ENCODE measurements around the gene SCN4A.
A peak's percentile ranks its signal among the peaks of the same experiment; 100 is the strongest.

SCN4A gene

DNA sequence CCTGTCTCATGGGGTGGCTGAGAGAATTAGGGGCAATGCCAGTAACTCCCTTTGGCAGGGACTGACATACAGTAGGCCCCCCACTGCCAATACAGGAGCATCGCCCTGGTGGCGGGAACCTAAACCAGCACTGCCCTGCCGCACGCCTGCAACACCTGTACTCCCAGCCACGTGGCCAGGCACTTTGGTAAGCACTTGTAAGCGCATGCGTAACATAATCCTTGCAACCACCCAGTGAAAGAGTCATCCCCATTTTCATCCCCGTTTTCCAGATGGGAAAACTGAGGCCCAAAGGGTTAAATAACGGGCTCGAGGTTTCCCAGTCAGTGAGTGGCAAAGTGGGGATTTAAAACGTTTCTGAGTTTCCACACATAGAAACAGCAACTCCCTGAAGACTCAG, 17.5 kb downstream of the SCN4A start:
- DNase-seq (ENCODE audit: low read depth in 2 of 2), result no peak

DNA sequence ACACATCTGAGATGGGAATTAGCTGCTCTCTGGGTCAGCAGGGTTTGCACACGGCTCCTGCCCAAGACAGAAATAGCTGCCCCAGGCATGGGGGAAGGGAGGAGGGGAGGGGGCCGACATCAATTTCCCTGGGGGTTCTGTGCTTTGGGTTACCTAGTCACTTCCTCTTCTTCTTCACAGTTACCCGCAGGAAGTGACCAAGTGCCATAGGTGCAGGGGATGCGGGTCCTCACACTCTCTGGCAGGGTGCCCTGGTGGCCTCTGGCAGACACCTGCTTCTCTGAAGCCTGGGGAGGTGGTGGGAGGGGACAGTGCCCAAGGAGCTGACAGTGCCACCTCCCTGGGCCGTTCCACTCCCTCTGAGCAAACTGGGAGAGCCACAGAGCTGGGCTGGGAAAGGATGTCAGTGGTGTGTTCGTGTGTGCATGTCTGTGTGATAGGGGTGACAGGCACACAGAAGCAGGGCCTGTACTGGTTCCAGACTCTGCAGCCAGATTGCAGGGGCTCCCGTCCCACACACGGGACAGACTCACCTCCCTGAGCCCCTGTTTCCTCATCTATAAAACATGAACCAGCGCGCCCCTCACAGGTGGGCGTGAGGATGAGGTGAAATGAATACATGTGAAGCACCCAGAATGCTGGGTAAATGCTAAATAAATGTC, 18.2 kb downstream of the SCN4A start:
- no peak for DNase-seq (ENCODE audit: low read depth in 2 of 2)

DNA sequence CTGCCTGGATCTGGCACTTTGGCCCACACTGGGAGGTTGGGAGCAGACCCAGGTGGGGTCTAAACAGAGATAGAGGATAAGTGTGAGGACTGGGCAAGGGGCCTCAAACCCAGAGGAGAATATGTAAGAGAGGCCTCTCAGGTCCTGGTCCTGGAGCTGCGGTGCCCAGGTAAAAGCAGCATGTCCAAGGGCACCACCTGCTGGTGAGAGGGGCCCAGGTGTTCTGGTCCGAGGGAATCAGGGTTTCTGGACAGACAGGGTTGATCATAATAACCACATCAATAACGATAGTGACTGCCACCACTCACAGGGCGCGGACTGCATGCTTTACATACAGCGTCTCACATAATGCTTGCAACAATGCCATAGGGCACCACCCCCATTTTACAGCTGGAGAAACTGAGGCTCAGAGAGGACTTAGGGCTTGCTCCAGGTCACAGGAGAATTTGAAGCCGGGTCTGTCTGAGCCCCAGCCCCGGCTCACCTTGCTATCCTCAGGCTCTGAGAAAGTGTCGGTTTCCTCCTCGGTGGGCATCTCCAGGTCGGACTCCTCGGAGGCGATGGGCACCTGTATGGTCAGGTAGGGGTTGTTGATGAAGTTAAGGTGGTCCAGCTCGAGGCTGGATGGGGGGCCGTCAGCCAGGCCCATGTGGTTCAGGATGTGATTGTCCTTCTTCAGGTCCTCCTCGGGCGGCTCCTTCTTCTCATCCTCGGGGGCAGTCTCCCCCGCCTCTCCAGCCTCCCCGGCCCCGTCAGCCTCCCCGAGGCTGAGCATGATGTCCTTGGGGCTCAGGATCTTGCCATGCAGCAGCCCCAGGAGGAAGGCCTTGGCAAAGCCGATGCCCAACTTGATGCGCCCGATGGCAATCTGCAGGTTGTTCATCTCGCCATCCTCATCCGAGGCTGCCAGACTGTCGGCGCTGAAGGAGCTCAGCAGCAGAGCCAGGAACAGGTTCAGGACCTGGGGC, 21.5 kb downstream of the SCN4A start:
- DNase-seq (ENCODE audit: low read depth in 2 of 2), result no peak

DNA sequence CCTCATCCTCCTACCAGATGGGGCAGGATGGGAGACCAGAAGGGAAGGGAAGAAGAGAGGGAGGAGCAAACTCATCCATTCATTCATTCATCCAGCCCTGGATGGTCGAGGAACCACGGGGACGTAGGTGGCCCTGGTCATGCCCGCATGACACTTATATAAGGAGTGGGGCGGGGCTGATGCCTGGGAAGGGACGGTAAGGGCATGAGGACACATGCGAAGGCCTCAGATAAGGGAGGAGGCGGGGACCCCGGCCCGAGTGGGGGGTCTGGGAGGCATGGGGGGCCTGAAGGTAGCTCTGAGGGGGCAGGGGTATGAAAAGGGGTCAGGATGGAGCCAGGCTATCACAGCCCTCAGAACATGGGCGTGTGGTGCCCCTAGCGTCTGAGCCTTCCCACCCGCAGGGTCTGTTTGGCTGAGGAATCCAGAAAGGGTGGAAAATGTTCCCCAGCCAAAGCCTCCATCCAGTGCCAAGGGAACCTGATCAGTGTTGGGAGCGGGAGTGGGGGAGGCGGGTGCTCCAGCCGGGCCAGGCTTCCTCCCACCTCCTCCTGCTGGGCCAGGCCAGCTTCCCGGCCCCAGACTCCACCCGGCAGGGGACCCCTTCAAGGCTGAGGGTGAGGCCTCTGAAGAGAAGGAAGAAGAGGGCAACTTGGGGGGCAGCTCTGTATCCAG, 23.0 kb downstream of the SCN4A start:
- DNase-seq (ENCODE audit: low read depth in 2 of 2), result no peak

DNA sequence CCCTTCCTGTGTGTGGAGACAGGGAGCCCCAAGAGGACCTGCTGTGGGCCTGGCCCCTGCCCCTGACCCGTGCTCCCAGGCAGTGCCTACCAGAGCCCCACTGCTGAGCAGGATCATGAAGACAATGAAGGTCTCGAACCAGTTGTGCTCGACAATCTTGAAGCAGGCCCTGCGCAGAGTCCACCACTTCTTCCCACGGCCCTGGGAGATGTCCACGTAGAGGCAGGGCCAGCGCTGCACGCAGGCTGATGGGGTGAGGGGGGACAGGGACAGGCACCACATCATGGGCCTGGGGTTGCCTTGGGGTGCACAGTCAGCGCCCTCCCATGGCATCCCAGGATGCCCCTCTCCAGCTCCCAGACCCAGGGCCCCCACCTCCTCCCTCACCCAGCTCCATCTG, 24.2 kb downstream of the SCN4A start:
- DNase-seq (ENCODE audit: low read depth in 2 of 2), result no peak

DNA sequence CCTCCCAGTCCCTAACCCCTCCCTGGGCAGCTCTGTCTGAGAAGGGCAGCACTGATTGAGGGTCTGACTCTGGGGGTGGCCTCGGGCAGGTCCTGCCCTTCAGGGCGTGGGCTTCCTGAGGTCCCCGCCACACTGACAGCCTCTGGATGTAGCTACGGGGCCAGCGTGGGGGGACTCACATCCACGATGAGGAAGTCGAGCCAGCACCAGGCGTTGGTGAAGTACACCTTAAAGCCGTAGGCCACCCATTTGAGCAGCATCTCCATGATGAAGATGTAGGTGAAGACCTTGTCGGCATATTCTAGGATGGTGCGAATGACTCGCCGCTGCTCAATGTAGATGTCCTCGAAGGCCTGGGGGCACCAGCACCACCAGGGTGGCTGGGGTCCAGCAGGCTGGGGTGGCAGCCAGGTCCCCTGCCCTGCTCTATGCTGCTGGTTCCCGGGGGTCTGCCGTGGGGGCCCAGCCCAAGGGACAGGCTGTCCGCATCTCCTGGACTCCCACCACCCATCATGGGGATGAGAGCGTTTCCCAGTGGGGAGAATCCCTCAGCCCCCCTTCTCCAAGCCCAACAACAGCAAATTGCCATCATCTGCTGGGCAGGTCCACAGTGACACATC, 24.9 kb downstream of the SCN4A start:
- no peak for DNase-seq (ENCODE audit: low read depth in 2 of 2)

DNA sequence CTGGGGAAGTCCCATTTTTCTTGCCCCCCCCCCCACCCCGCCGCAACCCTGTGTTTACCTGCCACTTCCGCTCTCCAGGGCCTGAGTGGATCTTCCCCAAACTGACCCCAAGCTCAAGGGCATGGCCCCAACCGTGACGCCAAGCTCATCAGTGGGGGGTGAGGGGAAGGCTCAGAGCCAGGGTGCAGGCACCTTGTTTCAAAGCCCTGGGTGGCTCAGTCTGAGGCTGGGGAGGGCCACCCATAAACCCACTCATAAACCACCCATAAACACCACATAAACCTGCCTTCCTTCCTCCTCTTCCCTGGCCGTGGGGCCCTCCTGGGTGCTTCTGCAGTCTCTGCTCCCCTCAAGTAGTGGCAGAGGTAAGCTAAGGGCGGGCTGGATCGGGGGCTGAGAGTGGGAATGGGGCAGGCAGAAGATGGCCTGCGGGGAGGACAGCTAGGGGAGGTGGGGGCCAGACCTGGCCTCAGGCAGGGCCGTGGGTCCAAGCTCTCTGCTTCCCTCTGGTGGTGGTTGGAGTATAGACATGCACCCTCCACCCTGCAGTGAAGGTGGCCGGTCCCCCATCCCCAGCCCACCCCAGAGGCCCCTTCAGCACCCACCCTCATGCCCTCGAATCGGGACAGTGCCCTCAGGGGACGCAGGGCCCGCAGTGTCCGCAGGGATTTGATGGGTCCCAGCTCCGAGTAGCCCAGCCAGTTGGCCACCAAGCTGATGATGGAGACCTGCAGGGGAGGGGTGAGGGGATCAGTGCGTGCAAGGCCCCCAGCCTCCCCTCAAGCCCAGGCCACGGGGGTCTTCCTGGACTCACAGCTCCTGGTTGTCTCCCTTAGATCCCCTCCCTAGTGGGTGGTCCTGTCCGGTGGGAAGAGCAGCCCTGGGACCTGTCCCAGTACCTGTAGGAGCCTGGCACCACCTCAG, 26.0 kb downstream of the SCN4A start:
- DNase-seq (ENCODE audit: low read depth in 2 of 2), result peak; percentile 36 to 52

DNA sequence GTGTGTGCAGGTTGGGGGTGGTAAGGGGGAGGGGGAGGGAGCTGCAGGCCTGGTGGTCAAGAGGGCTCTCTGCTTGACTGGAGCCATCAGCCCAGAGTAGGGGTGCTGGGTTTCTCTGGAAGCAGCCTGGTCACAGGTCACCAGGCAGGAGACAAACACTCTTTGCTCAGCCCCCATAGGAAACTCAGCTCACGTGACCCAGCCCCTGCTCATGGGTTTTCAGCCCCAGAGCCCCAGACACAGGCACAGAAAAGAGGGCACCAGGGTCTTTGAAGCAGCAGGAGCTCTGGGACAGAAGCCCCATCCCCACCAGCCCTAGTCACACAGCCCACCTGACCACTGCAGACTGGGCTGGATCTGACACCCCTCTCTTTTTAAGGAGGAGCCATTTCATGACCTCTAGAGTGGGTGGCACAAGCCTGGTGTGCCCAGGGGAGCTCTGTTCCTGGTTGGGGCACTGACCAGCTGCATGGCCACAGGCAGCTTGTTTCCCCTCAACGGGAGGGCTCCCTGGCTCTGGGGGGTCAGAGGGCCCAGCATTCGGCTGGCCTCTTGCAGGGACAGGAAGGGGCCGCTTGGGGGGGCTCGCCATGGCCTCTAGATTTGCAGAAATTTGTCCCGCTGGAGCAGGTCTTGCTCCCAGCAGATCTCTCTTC, 26.8 kb downstream of the SCN4A start:
- DNase-seq (ENCODE audit: low read depth in 2 of 2), result no peak

DNA sequence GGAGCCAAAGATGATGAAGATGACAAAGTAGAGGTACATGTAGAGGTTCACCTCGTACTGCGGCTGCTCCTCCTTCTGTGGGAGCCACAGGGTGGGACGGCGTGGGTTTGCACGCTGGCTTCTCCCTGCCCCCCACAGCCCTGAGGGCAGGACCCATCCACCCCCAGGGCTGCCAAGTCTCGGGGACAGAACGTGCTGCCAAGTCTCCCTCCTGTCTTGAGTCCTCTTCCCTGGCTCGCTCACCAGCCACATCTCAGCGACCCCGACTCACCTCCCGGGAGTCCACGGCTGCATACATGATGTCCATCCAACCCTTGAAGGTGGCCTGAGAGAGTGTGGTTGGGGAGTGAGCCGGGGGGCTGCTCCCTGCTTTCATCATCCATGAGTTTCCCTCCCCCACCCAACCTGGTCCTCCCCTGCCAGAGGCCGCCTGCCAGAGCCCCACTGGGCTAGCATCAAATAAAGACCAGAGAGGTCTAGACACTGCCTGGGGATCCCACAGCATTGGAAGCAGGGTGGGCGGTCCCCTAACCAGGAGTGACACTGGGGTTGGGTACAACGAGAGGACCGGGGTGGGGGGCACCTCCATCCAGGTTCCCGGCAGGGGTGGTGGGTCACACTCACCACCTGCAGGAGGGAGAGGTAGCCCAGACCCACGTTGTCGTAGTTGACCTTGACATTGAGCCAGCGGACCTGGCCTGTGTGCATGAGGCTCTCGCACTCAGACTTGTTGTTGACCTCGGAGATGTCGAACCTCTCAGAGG, 27.8 kb downstream of the SCN4A start:
- no peak for DNase-seq (ENCODE audit: low read depth in 2 of 2)

DNA sequence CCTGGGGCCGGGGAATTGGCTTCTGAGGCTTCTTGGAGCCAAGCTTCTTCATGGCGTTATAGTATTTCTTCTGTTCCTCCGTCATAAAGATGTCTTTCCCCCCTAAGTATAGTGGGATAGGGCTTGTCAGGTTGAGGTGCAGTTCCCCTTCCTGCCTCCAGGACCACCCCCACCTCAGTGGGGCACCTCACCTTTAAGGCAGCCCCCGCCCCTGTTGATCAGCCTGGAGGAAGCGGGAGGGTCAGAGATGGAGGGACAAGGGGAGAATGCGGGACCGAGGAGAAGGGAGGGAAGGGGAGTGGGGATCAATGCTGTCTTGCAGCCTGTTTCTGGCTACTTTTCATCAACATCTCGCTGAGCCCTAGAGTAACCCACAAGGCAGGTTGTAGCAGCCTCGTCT, 29.0 kb downstream of the SCN4A start:
- no peak for DNase-seq (ENCODE audit: low read depth in 2 of 2)

DNA sequence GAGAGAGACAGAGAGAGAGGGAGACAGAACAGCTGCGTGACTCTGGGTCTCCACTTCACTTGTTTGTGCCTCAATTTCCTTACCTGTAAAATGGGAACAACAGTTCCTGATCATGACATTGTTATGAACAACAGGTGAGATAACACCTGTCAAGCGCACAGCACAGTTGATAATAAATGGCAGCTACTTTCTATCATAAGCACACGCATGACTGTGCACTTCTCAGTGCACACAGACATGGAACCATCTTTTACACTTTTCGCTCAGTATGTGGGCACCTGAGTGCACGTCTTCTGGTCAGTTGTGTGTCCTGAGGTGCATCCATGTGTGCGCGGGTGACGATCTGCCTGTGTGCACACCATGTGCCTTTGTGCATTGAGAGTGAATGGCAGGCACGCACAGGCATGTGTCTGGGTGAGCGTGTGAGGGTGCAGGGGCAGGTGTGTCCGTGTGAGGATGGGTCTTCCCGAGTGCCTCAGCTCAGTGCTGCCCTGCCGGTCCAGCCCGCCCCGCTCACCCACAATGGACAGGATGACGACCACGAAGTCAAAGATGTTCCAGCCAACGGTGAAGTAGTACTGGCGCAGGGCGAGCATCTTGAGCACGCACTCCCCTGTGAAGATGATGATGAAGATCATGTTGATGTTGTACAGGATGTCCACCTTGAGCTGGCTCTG, 30.3 kb downstream of the SCN4A start:
- DNase-seq (ENCODE audit: low read depth in 2 of 2), result no peak

DNA sequence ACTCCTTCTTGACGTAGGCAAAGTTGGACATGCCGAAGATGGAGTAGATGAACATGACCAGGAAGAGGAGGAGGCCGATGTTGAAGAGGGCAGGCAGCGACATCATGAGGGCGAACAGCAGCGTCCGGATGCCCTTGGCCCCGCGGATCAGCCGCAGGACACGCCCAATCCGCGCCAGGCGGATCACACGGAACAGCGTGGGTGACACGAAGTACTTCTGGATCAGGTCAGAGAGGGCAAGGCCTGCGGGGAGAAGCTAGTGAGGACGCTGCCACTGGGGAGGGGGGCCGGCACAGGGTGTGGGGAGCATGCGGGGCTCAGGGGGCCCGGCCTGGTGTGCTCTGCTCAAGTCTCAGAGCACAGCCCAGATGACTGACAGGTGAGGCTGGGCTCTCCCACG, 31.0 kb downstream of the SCN4A start:
- no peak for DNase-seq (ENCODE audit: low read depth in 2 of 2)

DNA sequence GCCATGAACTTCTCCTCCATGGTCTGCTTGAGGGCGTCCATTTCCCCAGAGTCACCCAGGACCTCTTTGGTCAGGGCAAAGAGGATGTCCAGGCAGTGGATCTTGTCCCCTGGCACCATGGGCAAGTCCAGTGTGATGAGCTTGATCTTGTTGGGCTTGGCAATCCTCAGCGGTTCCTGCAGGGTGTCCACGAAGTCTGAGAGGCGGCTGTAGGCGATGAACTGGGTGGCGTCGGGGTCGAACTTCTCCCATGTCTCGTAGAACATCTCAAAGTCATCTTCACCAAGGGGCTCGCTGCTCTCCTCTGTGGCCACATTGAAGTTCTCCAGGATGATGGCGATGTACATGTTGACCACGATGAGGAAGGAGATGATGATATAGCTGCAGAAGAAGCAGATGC, 31.6 kb downstream of the SCN4A start:
- DNase-seq (ENCODE audit: low read depth in 2 of 2), result no peak

DNA sequence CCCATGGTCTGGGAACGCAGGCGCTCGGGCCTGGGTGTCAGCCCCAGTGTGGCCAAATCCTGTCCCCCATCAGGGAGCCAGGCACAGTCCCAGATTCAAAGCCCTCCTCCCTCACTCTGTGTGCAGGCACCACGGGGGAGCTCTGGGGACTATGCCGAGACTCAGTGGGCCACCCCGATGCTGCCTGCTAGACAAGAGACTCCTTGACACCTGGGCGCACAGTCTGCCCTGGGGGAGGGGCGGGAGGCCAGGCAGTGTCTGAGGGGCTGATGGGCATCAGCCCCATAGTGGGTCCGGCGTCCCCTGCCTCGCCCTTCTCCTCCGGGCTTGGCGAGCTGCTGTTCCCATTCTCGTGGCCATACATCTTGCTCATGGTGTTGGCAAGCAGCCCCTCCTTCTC, 32.1 kb downstream of the SCN4A start:
- no peak for DNase-seq (ENCODE audit: low read depth in 2 of 2)

DNA sequence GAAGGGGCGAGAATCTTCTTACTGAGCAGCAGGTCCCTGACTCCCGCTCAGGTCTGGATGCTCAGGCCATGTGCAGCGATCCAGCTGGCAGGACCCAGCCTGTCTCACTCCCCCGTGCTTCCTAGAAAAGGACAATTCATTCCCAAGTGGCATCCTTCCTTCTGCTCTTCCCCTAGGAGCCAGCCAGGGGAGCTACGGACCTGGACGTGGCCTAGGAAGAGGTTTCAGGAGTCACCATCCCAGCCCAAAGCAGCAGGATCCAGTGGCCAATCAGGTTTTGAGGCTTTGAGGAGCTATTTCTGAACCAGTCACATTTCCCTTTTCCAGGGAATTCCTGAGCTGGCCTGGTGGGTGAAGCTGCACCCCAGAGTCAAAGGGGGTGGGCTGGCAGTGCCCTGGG, 32.8 kb downstream of the SCN4A start:
- DNase-seq (ENCODE audit: low read depth in 2 of 2), result no peak

DNA sequence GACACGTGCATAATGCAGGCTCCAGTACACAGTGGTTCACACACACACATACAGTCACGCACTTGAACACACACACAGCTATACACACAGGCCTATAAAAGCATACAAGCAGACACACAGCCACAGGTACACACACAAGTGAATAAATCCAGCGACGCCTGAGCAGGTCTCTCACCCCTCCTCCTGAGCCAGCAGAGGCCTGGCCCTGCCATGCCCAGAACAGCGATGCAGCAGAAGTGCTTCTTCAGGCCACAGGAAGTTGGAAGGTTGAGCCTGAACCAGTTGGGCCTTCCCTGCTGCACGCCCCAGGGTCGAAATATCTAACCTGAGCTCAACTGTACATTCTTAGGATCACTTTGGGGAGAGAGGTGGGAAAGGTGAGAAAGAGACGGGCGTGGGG, 33.3 kb downstream of the SCN4A start:
- DNase-seq (ENCODE audit: low read depth in 2 of 2), result no peak

DNA sequence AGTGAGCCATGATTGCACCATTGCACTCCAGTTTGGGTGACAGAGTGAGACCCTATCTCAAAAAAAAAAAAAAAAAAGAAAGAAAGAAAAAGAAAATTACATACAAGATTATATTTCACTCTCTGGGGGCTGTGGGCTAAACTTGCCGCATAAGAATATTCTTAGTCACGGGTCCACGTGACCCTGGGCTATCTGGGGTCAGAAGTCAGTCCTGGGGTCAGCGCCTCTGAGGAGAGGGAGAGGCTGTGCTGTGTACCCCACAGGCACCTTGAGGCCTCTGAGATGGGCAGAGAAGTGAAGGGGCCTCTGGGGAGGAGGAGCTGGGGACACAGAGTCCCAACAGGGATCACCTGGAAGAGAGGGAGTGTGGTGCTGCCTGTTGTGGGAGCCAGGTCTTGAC, 34.8 kb downstream of the SCN4A start:
- DNase-seq (ENCODE audit: low read depth in 2 of 2), result no peak

DNA sequence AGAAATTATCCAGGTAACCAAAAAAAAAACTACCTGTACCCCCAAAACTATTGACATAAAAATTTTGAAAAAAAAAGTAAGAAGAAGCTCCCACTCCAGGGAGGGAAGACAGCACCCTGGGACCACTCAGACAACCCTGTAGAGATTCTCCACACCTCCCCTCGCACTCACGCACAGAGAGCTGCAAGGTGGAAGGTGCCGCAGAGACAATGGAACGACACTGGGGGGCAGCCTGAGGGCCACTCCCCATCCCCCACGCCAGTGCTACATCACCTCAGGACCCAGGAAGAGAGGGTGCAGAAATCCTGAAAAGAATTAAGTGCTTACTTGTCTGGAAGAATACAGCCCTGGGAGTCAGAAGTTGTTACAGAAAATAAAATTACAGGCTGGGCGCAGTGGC, 35.4 kb downstream of the SCN4A start:
- DNase-seq (ENCODE audit: low read depth in 2 of 2), result no peak
